Left ventricle myocardium inferior (tissue), 1 donor: Measurements from ENCODE around the gene DRAM1. TPM values are rescaled to one million over a fixed set of nuclear protein-coding genes. Genes with fewer than 3 reads are reported as not detected.

Experiments used
- DNase-seq: peaks from one replicate; pipeline ENCODE4 v3.0.0-alpha.2; 2020
- H3K27ac ChIP-seq: fragments of 200-600 bp; replicated peaks from 2 replicates; pipeline ENCODE4 v1.8.0; 2021
- H3K27me3 ChIP-seq: fragments of 200-600 bp; 2 replicates; pipeline ENCODE4 v1.8.0; 2021; ENCODE audit warnings: low read depth
- H3K36me3 ChIP-seq: fragments of 200-600 bp; 2 replicates; pipeline ENCODE4 v1.8.0; 2021
- H3K4me1 ChIP-seq: fragments of 200-600 bp; 2 replicates; pipeline ENCODE4 v1.8.0; 2021
- H3K4me3 ChIP-seq: fragments of 200-600 bp; 2 replicates; pipeline ENCODE4 v1.8.0; 2021; ENCODE audit warnings: mild to moderate bottlenecking, moderate library complexity
- H3K9me3 ChIP-seq: fragments of 200-600 bp; replicated peaks from 2 replicates; pipeline ENCODE4 v1.8.0; 2021
- CTCF ChIP-seq: fragments of 200-600 bp; IDR thresholded peaks from 2 replicates; pipeline ENCODE4 v1.8.0; 2021; ENCODE audit warnings: antibody characterized with exemption, mild to moderate bottlenecking, borderline replicate concordance
- intact Hi-C: fragments of 100-400 bp; cut with micrococcal nuclease; formaldehyde crosslinking; loops from one replicate; pipeline ENCODE4 v1.11.0; 2022
- total RNA-seq: library from RNA; stranded (reverse); fragmentation: NEBNext Ultra II Directional; extraction: Animal tissue kit (Norgen Biotek cat#: 25700); gene quantifications from one replicate; pipeline ENCODE4 v1.2.1, GENCODE V29; 2021
- donor health status: DM: no; HTN: yes; CAD: no; lungs with severe emphysema.

Gene DRAM1
- total RNA-seq, 1 donor from 2014 or later, result 5.3 TPM

- Histone ChIP-seq H3K4me3 (no peak overlapping the region), H3K36me3 (no peaks in the 10 kb centered on the region), H3K9me3 (no peaks in the 10 kb centered on the region), H3K4me1 (no peaks in the 10 kb centered on the region), H3K27me3 (no peaks in the 10 kb centered on the region), H3K27ac (no peak overlapping the region)
- no peak for TF ChIP-seq CTCF
- intact Hi-C loops, result no loop called here
- no peak for DNase-seq
These were observed 30.1 kb upstream of the DRAM1 start for GRCh38 chr12:101847325-101847724.

- DNase-seq, result no peak
- TF ChIP-seq CTCF, result no peak
- H3K4me1 ChIP-seq, result no peaks in the 10 kb centered on the region
- no peaks in the 10 kb centered on the region for H3K27me3 ChIP-seq
- intact Hi-C loops, result no loop called here
- H3K36me3 ChIP-seq, result no peaks in the 10 kb centered on the region
- H3K4me3 ChIP-seq, result no peak overlapping the region
- no peak overlapping the region for H3K27ac ChIP-seq
- no peaks in the 10 kb centered on the region for H3K9me3 ChIP-seq
These were observed 27.2 kb upstream of the DRAM1 start for GRCh38 chr12:101850199-101850598.

GRCh38 chr12:101852998-101853397 is 24.4 kb upstream of the DRAM1 start:
- H3K27ac ChIP-seq, result no peak overlapping the region

GRCh38 chr12:101854747-101855146 is 22.6 kb upstream of the DRAM1 start:
- H3K4me1 ChIP-seq, result no peaks in the 10 kb centered on the region
- no peak overlapping the region for H3K4me3 ChIP-seq
- DNase-seq, result no peak
- no peak overlapping the region for H3K27ac ChIP-seq
- no peaks in the 10 kb centered on the region for H3K9me3 ChIP-seq
- no peaks in the 10 kb centered on the region for H3K27me3 ChIP-seq
- intact Hi-C loops, result no loop called here
- no peak for TF ChIP-seq CTCF
- H3K36me3 ChIP-seq, result no peaks in the 10 kb centered on the region

More at GRCh38 chr12:101852998-101853397, 24.4 kb upstream of the DRAM1 start:
- H3K27me3 ChIP-seq, result no peaks in the 10 kb centered on the region
- no peak for TF ChIP-seq CTCF
- intact Hi-C loops, result no loop called here
- no peak for DNase-seq
- H3K36me3 ChIP-seq, result no peaks in the 10 kb centered on the region
- H3K9me3 ChIP-seq, result no peaks in the 10 kb centered on the region
- no peak overlapping the region for H3K4me3 ChIP-seq
- no peaks in the 10 kb centered on the region for H3K4me1 ChIP-seq

GRCh38 chr12:101855364-101855884 is 22.0 kb upstream of the DRAM1 start:
- H3K4me1 ChIP-seq, result no peaks in the 10 kb centered on the region

More at GRCh38 chr12:101855364-101855884, 22.0 kb upstream of the DRAM1 start:
- Histone ChIP-seq H3K9me3 (no peaks in the 10 kb centered on the region), H3K4me3 (no peak overlapping the region), H3K27me3 (no peaks in the 10 kb centered on the region), H3K27ac (no peak overlapping the region), H3K36me3 (no peaks in the 10 kb centered on the region)
- intact Hi-C loops, result no loop called here
- TF ChIP-seq CTCF, result no peak
- no peak for DNase-seq
